ENCODE measurements around the gene MICB.

The MICB gene

DNA sequence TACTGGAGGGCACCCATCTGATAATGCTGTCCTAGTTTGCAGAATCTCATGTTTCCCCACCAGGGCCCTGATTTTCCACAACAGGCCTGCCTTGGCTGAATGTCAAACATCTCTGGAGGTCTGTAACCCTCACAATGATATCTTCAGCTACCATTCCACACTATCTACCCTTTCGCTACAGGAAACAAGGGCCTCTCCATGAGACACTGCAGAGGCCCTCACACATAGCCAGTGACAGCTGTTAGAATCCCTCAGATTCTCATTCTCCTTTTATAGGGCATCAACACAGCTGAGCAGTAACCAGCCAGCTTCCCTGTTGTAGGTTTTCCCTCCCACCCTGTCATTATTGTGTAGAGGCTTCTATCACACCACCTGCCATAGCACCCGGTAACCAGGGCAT is 29.6 kb upstream of the MICB start:
- DNase-seq (ENCODE audit: low read depth), result no peak
- TF ChIP-seq, protein P1, sequence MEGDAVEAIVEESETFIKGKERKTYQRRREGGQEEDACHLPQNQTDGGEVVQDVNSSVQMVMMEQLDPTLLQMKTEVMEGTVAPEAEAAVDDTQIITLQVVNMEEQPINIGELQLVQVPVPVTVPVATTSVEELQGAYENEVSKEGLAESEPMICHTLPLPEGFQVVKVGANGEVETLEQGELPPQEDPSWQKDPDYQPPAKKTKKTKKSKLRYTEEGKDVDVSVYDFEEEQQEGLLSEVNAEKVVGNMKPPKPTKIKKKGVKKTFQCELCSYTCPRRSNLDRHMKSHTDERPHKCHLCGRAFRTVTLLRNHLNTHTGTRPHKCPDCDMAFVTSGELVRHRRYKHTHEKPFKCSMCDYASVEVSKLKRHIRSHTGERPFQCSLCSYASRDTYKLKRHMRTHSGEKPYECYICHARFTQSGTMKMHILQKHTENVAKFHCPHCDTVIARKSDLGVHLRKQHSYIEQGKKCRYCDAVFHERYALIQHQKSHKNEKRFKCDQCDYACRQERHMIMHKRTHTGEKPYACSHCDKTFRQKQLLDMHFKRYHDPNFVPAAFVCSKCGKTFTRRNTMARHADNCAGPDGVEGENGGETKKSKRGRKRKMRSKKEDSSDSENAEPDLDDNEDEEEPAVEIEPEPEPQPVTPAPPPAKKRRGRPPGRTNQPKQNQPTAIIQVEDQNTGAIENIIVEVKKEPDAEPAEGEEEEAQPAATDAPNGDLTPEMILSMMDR (conservative IDR thresholded peaks at IDR 0.05; ENCODE audit: low read length), result no peak
- no peak overlapping the region for H3K4me3 ChIP-seq (ENCODE audit: low read length)

DNA sequence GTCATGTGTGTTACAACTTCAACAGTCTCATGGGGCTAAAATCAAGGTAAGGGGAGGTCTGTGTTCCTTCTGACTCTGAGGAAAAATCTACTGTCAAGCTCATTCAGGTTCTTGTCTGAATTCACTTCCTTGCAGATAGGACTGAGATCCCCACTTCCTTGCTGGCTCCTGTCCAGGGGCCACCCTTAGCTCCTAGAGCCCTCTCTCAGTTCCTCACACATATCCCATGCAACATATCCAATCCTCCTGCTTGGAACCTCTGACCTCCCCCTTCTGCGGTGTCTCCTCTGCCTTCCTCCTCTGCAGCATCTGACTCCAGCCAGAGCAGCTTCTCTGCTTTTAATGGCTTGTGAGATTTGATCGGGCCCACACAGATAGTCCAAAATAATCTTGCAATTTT is 27.1 kb upstream of the MICB start:
- H3K4me3 ChIP-seq (ENCODE audit: low read length), result no peak overlapping the region
- DNase-seq (ENCODE audit: low read depth), result no peak
- TF ChIP-seq, protein P1 (conservative IDR thresholded peaks at IDR 0.05; ENCODE audit: low read length), result no peak

DNA sequence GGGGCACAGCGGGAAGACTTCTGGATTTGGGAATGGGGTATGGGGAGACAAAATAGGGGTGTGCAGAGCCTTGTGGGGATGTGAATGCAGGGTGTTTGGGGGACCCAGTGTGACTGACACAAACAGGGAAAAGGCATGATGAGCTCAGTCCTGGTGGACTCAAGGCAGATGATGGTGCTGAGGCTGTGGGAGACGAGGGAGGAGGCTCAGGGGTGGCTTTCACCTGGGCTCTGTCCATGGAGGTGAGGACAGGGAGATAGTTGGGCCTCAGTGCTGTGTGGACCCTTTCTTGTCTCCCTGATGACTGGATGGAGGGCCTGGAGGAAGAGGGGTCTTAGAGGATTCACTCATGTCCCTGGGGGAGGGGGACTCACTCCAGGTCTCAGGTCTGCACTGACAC is 26.2 kb upstream of the MICB start:
- TF ChIP-seq, protein P1 (conservative IDR thresholded peaks at IDR 0.05; ENCODE audit: low read length), result no peak
- H3K4me3 ChIP-seq (ENCODE audit: low read length), result no peak overlapping the region
- no peak for DNase-seq (ENCODE audit: low read depth)

DNA sequence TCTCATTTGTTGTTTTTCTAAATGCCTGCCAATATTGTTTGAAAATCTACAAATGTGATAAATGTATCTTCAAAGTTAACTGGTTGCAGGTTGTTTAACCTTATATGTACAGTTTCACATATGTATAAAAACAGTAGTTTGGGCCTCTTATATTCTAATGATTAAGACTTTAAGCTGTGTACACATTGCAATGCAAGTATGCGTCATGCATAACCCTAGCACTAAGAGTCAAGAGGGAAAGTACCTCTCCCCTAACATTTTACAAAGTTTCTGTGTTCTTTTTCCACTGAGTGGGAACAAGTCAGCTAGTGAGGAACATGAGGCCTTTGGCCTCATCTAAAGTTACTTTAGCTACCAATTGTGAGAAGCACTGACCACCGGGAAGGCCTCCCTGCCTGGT is 25.7 kb upstream of the MICB start:
- no peak overlapping the region for H3K4me3 ChIP-seq (ENCODE audit: low read length)
- no peak for DNase-seq (ENCODE audit: low read depth)
- TF ChIP-seq, protein P1 (conservative IDR thresholded peaks at IDR 0.05; ENCODE audit: low read length), result no peak

DNA sequence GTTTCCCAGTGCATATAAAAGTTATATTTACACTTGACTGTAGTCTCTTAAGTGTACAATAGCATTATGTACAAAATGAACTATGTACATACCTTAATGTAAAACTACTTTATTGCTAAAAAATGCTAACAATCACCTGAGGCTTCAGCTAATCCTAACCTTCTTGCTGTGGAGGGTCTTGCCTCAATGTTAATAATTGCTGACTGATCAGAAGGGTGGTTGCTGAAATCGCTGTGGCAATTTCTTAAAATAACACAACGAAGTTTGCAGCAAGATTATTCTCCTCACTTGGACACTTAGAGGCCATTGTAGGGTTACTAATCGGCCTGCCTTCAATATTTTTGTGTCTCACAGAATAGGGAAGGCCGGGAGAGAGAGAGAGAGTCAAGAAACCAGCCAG is 24.7 kb upstream of the MICB start:
- DNase-seq (ENCODE audit: low read depth), result no peak
- H3K4me3 ChIP-seq (ENCODE audit: low read length), result no peak overlapping the region
- TF ChIP-seq, protein P1 (conservative IDR thresholded peaks at IDR 0.05; ENCODE audit: low read length), result no peak

DNA sequence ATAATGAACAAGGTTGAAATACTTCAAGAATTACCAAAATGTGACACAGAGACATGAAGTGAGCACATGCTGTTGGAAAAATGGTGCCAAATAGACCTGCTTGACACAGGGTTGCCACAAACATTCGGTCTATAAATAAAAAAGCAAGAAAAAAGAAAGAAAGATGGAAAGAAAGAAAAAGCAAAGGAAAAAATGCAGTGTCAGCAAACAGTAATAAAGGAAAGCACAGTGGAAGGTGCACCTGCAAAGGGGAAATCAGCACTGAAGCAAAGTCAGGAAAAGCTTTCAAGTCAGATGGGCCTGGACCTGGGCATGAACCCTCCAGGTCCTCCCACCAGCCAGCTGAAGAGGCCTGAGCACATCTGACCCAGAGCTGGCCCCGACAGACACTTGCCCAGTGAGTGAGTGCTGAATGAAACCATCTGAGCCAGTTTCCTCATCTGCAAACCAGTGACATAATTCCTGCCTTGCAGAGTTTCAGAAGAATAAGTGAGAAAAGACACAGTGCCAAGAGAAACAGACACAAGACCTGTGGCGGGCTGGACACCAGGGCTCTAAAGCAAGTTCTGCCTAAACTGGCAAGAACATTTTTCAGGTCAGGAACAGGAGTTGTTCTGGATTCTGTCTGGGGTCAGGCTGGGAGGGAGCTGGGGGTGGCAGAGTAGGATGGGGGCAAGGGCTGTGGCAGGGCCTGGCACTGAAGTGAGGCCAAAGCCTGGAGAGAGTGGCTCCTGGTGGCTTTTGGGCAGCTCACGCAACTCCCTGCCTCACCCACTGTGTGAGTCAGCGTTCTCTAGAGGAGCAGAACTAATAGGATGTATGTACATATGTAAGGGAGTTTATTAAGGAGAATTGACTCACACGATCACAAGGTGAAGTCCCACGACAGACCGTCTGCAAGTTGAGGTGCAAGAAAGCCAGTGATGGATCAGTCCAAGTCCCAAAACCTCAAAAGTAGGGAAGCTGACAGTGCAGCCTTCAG is 23.9 kb upstream of the MICB start:
- TF ChIP-seq, protein P1 (conservative IDR thresholded peaks at IDR 0.05; ENCODE audit: low read length), result no peak
- no peak overlapping the region for H3K4me3 ChIP-seq (ENCODE audit: low read length)
- DNase-seq (ENCODE audit: low read depth), result peak; percentile 42

DNA sequence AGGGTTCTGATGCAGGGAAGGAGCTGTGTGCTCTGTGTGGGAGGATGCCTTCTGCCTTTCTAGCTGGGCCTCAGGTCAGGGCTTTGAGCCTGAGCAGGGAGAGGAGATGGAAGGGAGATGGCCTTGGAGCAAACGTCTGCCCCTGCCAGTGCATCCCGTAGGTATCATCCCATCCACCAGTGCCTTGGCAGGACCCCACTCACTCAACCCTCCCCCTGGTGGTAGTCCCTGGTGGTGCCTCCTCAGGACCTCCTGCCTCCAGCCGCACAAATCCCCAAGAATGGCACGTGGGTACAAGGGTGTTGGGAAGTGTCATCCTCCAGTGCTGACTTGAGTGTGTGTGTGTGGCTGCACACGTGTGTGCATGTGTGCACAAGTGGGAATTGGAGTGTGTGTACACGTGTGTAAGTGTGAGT is 23.1 kb upstream of the MICB start:
- DNase-seq (ENCODE audit: low read depth), result no peak
- no peak overlapping the region for H3K4me3 ChIP-seq (ENCODE audit: low read length)
- TF ChIP-seq, protein P1 (conservative IDR thresholded peaks at IDR 0.05; ENCODE audit: low read length), result peak; percentile 28

Measured in AG10803 (cell line).